ENCODE measurements around the gene TENM4.

DNA sequence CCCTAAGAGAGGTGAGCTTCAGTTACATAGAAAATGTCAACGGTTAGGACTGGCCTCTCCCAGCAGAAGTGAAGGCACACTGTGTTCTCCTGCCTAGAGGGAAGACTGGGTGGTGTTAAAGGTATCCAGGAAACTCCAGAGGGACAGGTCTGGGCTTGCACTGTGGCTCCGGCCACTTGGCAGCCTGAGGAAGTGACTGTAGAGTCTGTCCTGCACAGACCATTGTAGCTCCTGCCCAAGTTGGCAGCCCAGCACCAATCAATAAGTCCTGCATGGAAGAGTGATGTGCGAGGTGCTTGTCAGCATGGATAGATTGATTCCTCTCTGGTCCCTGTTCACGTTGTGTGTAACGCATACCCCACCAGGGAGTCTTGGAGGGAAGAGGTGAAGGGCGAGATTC lies 284.8 kb downstream of the TENM4 start:
- TF ChIP-seq, protein P1, sequence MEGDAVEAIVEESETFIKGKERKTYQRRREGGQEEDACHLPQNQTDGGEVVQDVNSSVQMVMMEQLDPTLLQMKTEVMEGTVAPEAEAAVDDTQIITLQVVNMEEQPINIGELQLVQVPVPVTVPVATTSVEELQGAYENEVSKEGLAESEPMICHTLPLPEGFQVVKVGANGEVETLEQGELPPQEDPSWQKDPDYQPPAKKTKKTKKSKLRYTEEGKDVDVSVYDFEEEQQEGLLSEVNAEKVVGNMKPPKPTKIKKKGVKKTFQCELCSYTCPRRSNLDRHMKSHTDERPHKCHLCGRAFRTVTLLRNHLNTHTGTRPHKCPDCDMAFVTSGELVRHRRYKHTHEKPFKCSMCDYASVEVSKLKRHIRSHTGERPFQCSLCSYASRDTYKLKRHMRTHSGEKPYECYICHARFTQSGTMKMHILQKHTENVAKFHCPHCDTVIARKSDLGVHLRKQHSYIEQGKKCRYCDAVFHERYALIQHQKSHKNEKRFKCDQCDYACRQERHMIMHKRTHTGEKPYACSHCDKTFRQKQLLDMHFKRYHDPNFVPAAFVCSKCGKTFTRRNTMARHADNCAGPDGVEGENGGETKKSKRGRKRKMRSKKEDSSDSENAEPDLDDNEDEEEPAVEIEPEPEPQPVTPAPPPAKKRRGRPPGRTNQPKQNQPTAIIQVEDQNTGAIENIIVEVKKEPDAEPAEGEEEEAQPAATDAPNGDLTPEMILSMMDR (IDR thresholded peaks at IDR 0.05): no peak
- TF ChIP-seq POLR2A (IDR thresholded peaks at IDR 0.05) (no peak), POLR2AphosphoS5 (IDR thresholded peaks at IDR 0.05) (no peak), EP300 (IDR thresholded peaks at IDR 0.05) (no peak)
